Endodermal cell (in vitro differentiated cells): Measurements from ENCODE around the gene RNF144A. TPM values are rescaled to one million over a fixed set of nuclear protein-coding genes. Genes with fewer than 3 reads are reported as not detected.

Experiments used
- DNase-seq: peaks from one replicate; pipeline ENCODE4 v3.0.0-alpha.2; 2017
- H3K27ac ChIP-seq: 2 replicates; pipeline ENCODE4 v1.5.1; 2013; ENCODE audit warnings: mild to moderate bottlenecking, low read depth, low read length, moderate library complexity
- H3K27me3 ChIP-seq: 2 replicates; pipeline ENCODE4 v1.6.1; 2013; ENCODE audit warnings: mild to moderate bottlenecking, low read length, moderate library complexity; ENCODE audit not compliant: insufficient read depth, control insufficient read depth, poor library complexity, severe bottlenecking
- H3K36me3 ChIP-seq: 2 replicates; pipeline ENCODE4 v1.7.0; 2013; ENCODE audit warnings: mild to moderate bottlenecking, low read length, moderate library complexity; ENCODE audit not compliant: control insufficient read depth, insufficient read depth
- H3K4me1 ChIP-seq: one replicate; pipeline ENCODE4 v1.7.0; 2013; ENCODE audit warnings: low read length; ENCODE audit not compliant: control insufficient read depth, insufficient read depth
- H3K4me3 ChIP-seq: 2 replicates; pipeline ENCODE4 v1.5.1; 2013; ENCODE audit warnings: mild to moderate bottlenecking, low read length, moderate library complexity
- H3K9ac ChIP-seq: 2 replicates; pipeline ENCODE4 v1.6.1; 2013; ENCODE audit warnings: mild to moderate bottlenecking, low read length, moderate library complexity; ENCODE audit not compliant: poor library complexity, severe bottlenecking; ENCODE audit errors: extremely low read depth
- H3K9me3 ChIP-seq: 2 replicates; pipeline ENCODE4 v1.6.1; 2013; ENCODE audit warnings: mild to moderate bottlenecking, low read length, moderate library complexity; ENCODE audit not compliant: control insufficient read depth
- H3K27ac Mint-ChIP-seq: 2 replicates; pipeline ENCODE4 v1.8.0; 2020; ENCODE audit warnings: mixed read lengths
- H3K27me3 Mint-ChIP-seq: 2 replicates; pipeline ENCODE4 v1.8.0; 2021; ENCODE audit warnings: mild to moderate bottlenecking, mixed read lengths; ENCODE audit not compliant: insufficient read depth
- H3K36me3 Mint-ChIP-seq: 2 replicates; pipeline ENCODE4 v1.8.0; 2020; ENCODE audit warnings: low read depth, mixed read lengths
- H3K4me1 Mint-ChIP-seq: 2 replicates; pipeline ENCODE4 v1.8.0; 2020; ENCODE audit warnings: mixed read lengths
- H3K4me3 Mint-ChIP-seq: 2 replicates; pipeline ENCODE4 v1.8.0; 2020; ENCODE audit warnings: mild to moderate bottlenecking, moderate library complexity, mixed read lengths
- H3K9me3 Mint-ChIP-seq: 2 replicates; pipeline ENCODE4 v1.8.0; 2020; ENCODE audit warnings: mild to moderate bottlenecking, mixed read lengths
- CTCF ChIP-seq: fragments of 200-600 bp; sonication (generic); conservative IDR thresholded peaks from 2 replicates; pipeline ENCODE4 v1.5.0; 2021; ENCODE audit warnings: antibody characterized with exemption, mild to moderate bottlenecking
- WGBS, 2 experiments: methylation state at CpG; one replicate each; pipeline versions ENCODE4 v1.1.5 to v1.1.7; 2013; ENCODE audit warnings: missing lambda C conversion rate in 2 of 2, mixed read lengths in 1 of 2; ENCODE audit not compliant: insufficient coverage in 1 of 2, insufficient read length in 1 of 2; 5-methylcytosine and 5-hydroxymethylcytosine counted together
- total RNA-seq, 2 donors: library from RNA; stranded (reverse); fragmentation: NEBNext Ultra II Directional in 1 of 2; extraction: Animal tissue kit (Norgen Biotek cat#: 25700) in 1 of 2; gene quantifications; 2 replicates in 1 of 2; 3 replicates in 1 of 2; pipeline ENCODE4 v1.2.1, GENCODE V29; 2021

The RNF144A gene
- total RNA-seq, 2 donors from 2014 or later, result 12.4 to 26.0 TPM

GRCh38 chr2:6958616-6959235 lies 41.5 kb downstream of the RNF144A start:
- Mint-ChIP-seq H3K36me3 (no peaks in the 10 kb centered on the region), H3K4me3 (no peak overlapping the region), H3K27ac (no peak overlapping the region)

GRCh38 chr2:6959751-6960150 lies 42.5 kb downstream of the RNF144A start:
- TF ChIP-seq CTCF, result no peak
- Histone ChIP-seq H3K27me3 (no peaks in the 10 kb centered on the region), H3K9ac (no peak overlapping the region), H3K36me3 (no peaks in the 10 kb centered on the region), H3K27ac (no peak overlapping the region), H3K4me3 (no peak overlapping the region), H3K4me1 (peaks cover 4% of the 10 kb centered on the region), H3K9me3 (no peaks in the 10 kb centered on the region)
- H3K4me1 Mint-ChIP-seq, result peaks cover 16% of the 10 kb centered on the region
- H3K9me3 Mint-ChIP-seq, result peaks cover 3% of the 10 kb centered on the region
- no peaks in the 10 kb centered on the region for H3K27me3 Mint-ChIP-seq
- DNase-seq, result no peak
- H3K4me3 Mint-ChIP-seq, result no peak overlapping the region
- H3K27ac Mint-ChIP-seq, result no peak overlapping the region
- peaks cover 3% of the 10 kb centered on the region for H3K36me3 Mint-ChIP-seq
- 94 to 100% methylated on average over 1 to 3 of the region's 3 CpGs for WGBS, 2 experiments

More at GRCh38 chr2:6958616-6959235, 41.5 kb downstream of the RNF144A start:
- Histone ChIP-seq H3K9ac (no peak overlapping the region), H3K36me3 (no peaks in the 10 kb centered on the region), H3K27me3 (no peaks in the 10 kb centered on the region), H3K4me1 (peaks cover 7% of the 10 kb centered on the region), H3K9me3 (no peaks in the 10 kb centered on the region), H3K27ac (no peak overlapping the region), H3K4me3 (no peak overlapping the region)
- H3K9me3 Mint-ChIP-seq, result no peaks in the 10 kb centered on the region
- WGBS, 2 experiments, result 92 to 93% methylated on average over 6 to 10 of the region's 10 CpGs
- peaks cover 16% of the 10 kb centered on the region for H3K4me1 Mint-ChIP-seq
- TF ChIP-seq CTCF, result no peak
- H3K27me3 Mint-ChIP-seq, result no peaks in the 10 kb centered on the region
- DNase-seq, result no peak

GRCh38 chr2:6960659-6961058 lies 43.4 kb downstream of the RNF144A start:
- peaks cover 13% of the 10 kb centered on the region for H3K4me1 Mint-ChIP-seq
- H3K27me3 ChIP-seq, result no peaks in the 10 kb centered on the region
- H3K4me1 ChIP-seq, result no peaks in the 10 kb centered on the region
- 85 to 86% methylated on average over 3 to 8 of the region's 8 CpGs for WGBS, 2 experiments
- H3K36me3 Mint-ChIP-seq, result peaks cover 3% of the 10 kb centered on the region
- DNase-seq, result peak; percentile 59
- H3K4me3 ChIP-seq, result no peak overlapping the region
- H3K36me3 ChIP-seq, result no peaks in the 10 kb centered on the region
- no peak overlapping the region for H3K4me3 Mint-ChIP-seq
- TF ChIP-seq CTCF, result no peak
- H3K27me3 Mint-ChIP-seq, result no peaks in the 10 kb centered on the region
- H3K27ac ChIP-seq, result no peak overlapping the region
- peaks cover 3% of the 10 kb centered on the region for H3K9me3 Mint-ChIP-seq
- no peaks in the 10 kb centered on the region for H3K9me3 ChIP-seq
- no peak overlapping the region for H3K27ac Mint-ChIP-seq
- H3K9ac ChIP-seq, result no peak overlapping the region
